Endothelial cell of coronary artery (primary cell): ENCODE measurements around the gene SLC24A2. TPM values are rescaled to one million over a fixed set of nuclear protein-coding genes. Genes with fewer than 3 reads are reported as not detected.

Experiments used
- total RNA-seq: library from RNA; depleted of rRNA; stranded (reverse); fragments of >200 nt; gene quantifications from 2 replicates; pipeline ENCODE4 v1.2.3, GENCODE V29; 2014

Gene SLC24A2
- total RNA-seq, result not detected in 2 replicates

GRCh38 chr9:19788614-19789271 is at the start of gene SLC24A2:
TSS of gene SLC24A2 (minus strand) at chr9:19789037.

